HG02870 (cell line): Measurements from ENCODE around the gene PLAAT4.

ENCODE experiments used
- ATAC-seq: cut with Tn5 transposase; IDR thresholded peaks from one replicate; pipeline ENCODE4 v1.9.1; 2021; ENCODE audit warnings: mild to moderate bottlenecking, moderate library complexity; ENCODE audit not compliant: unreplicated experiment

Gene PLAAT4

GRCh38 chr11:63536669-63537292, at the start of gene PLAAT4:
PLAAT4 (plus strand) TSS chr11:63536808; CDS start chr11:63536869, 61 bp downstream.
- no peak for ATAC-seq

GRCh38 chr11:63488789-63489188, 47.8 kb upstream of the PLAAT4 start:
- no peak for ATAC-seq

- ATAC-seq: no peak
These were observed 46.7 kb upstream of the PLAAT4 start for GRCh38 chr11:63489879-63490278.

GRCh38 chr11:63490551-63491239, 45.9 kb upstream of the PLAAT4 start, which contains the start of gene PLAAT5:
PLAAT5 (minus strand) TSS chr11:63491167; CDS start chr11:63491034, 133 bp downstream.
- ATAC-seq: no peak

- no peak for ATAC-seq
These were observed 45.4 kb upstream of the PLAAT4 start for GRCh38 chr11:63491240-63491587.

- no peak for ATAC-seq
These were observed 44.8 kb upstream of the PLAAT4 start for GRCh38 chr11:63491636-63492372.

- ATAC-seq: no peak
These were observed 44.2 kb upstream of the PLAAT4 start for GRCh38 chr11:63492441-63492840.

GRCh38 chr11:63493127-63493526, 43.5 kb upstream of the PLAAT4 start:
- no peak for ATAC-seq

- no peak for ATAC-seq
These were observed 41.6 kb upstream of the PLAAT4 start for GRCh38 chr11:63494975-63495374.

GRCh38 chr11:63499874-63500273, 36.7 kb upstream of the PLAAT4 start:
- no peak for ATAC-seq

- no peak for ATAC-seq
These were observed 35.4 kb upstream of the PLAAT4 start for GRCh38 chr11:63501236-63501635.

GRCh38 chr11:63502252-63502820, 34.3 kb upstream of the PLAAT4 start:
- no peak for ATAC-seq

GRCh38 chr11:63503492-63503891, 33.1 kb upstream of the PLAAT4 start:
- ATAC-seq: no peak

GRCh38 chr11:63504054-63504453, 32.6 kb upstream of the PLAAT4 start:
- no peak for ATAC-seq

- ATAC-seq: no peak
These were observed 31.5 kb upstream of the PLAAT4 start for GRCh38 chr11:63504933-63505586.

- no peak for ATAC-seq
These were observed 30.6 kb upstream of the PLAAT4 start, which contains the start of gene LGALS12 for GRCh38 chr11:63505857-63506528. LGALS12 (plus strand) TSS chr11:63506084; CDS start chr11:63506459, 375 bp downstream.

- ATAC-seq: no peak
These were observed 29.7 kb upstream of the PLAAT4 start for GRCh38 chr11:63506876-63507275.

- ATAC-seq: no peak
These were observed 29.1 kb upstream of the PLAAT4 start for GRCh38 chr11:63507511-63507910.

- ATAC-seq: no peak
These were observed 28.6 kb upstream of the PLAAT4 start for GRCh38 chr11:63508009-63508408.

GRCh38 chr11:63508745-63509144, 27.9 kb upstream of the PLAAT4 start:
- no peak for ATAC-seq
